GM19452 (cell line): ENCODE measurements around the gene WNT9B.

ENCODE experiments used
- ATAC-seq: cut with Tn5 transposase; IDR thresholded peaks from one replicate; pipeline ENCODE4 v1.9.1; 2021; ENCODE audit not compliant: unreplicated experiment

Gene WNT9B, protein sequence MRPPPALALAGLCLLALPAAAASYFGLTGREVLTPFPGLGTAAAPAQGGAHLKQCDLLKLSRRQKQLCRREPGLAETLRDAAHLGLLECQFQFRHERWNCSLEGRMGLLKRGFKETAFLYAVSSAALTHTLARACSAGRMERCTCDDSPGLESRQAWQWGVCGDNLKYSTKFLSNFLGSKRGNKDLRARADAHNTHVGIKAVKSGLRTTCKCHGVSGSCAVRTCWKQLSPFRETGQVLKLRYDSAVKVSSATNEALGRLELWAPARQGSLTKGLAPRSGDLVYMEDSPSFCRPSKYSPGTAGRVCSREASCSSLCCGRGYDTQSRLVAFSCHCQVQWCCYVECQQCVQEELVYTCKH

DNA sequence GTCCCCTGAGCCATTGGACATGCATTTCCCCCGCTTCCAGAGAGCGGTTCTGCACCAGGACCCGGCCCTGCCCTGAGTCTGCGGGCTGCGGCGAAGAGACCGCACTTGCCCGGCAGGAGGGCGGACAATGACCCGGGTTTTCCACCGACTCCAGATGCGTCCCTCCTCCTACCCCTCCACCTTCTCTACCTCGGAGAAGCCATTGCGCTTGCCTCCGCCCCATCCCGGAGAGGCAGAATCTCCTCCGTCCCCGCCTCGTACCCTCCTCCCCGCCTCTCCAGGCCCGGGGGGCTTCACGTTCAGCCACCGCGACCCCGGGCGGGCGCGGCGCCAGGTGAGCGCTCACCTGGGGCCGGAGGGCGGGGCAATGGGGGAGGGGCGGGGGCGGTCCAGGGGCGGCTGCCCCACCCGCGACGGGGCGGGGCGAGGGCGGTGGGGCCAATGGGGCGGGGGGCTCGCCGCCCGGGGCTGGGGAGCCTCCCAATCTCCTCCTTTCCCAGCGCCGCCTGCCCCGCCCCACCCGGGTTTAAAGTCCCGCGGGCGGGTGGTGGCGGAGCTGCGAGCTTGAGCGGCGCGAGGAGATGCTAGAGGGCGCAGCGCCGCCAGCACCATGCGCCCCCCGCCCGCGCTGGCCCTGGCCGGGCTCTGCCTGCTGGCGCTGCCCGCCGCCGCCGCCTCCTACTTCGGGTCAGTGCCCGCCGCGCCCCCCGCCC is at the start of gene WNT9B:
Gene WNT9B, plus strand, starts transcription at position 555 of the 713 bp plus-strand sequence. Its CDS starts 56 bp downstream, at position 611.
- no peak for ATAC-seq

DNA sequence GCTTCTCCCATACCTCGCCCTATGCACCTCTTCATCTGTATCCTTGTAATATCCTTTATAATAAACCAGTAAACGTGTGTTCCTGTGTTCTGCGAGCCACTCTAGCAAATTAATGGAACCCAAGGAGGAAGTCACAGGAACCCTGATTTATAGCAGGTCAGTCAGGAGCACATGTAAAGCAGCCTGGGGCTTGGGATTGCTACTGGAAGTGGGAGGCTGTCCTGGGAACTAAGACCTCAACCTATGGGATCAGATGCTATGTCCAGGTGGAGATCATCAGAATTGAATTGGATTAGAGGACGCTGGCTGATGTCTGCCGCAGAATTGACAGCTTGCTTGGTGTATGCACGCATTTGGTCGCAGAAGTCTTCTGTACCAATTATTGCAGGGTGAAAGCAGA is 48.6 kb upstream of the WNT9B start:
- ATAC-seq, result no peak

DNA sequence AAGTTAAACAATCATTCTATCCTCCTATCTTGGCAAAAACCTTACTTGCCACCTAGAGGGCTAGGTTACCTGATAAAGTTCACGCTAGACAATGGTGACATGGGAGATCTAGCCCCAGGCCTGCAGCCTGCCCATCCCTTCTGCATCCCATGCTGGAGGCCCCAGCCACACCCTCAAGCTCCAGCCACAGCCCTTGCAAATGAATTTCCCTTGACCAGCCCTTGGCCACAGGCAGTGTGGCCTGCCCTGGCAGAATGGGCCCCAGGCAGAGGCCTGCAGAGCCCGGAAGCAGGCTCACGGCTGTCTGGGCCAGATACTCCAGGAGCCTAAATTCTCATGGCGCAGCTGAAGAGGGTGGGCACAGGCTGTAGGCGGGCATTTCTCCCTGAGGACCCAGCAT is 47.8 kb upstream of the WNT9B start:
- ATAC-seq, result no peak

DNA sequence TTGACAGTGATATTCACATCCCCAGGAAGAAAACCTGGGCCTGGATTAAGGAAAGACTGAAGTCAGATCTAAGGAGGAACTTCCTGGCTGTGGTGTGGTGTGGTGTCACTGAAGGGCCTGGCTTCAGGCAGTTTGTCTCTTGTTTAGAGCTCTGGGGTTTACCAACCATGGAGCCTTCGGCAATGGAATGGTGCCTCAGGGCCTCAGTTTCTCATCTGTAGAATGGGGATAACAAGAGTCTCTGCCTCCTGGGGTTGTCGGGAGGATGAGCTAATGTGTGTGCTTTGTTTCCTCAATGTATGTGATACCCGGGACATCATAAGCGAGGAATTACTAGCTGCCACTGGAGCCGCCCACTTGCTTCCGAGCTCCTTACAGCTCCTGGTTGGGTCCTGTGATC is 45.6 kb upstream of the WNT9B start:
- no peak for ATAC-seq

DNA sequence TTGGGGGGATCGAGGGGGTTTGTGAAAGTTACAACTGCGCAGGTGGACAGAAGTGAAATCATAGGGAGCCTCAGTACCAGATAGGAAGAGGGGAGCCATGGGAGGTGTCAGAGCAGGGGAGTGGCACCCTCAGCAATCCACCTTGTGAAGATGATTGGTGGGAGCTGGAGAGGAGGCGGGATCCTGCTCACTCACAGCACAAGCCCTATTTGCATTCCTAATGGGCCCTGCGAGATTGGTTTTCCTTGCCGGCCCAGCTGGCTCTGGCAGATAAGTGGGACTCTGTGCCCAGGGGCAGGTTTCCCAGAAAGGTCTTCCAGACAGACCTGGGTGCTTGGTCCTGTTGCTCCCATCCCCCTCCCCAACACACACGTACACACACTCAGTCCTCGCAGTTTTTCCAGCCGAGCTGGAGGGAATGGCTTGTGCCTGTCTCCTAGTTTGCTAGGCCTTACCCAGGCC is 42.2 kb upstream of the WNT9B start:
- ATAC-seq, result no peak

DNA sequence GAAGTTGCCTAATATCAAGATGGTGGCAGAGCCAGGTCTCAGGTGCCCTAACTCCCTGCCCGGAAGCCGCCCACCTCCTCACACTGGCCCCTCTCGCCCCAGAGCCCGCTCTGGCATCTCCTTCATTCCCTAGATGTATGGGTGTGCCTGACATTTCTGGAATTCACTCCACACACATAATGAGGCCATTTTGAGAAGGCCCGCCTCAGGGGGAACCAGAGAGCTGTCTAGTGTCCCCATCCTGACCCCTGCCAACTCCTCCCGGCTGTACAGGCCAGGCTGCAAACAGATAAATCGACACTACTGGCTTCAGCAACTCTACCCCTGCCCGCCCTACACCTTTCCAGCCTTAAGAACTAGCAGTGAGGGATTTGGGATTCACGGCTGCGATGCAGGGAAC is 40.5 kb upstream of the WNT9B start:
- ATAC-seq, result no peak

DNA sequence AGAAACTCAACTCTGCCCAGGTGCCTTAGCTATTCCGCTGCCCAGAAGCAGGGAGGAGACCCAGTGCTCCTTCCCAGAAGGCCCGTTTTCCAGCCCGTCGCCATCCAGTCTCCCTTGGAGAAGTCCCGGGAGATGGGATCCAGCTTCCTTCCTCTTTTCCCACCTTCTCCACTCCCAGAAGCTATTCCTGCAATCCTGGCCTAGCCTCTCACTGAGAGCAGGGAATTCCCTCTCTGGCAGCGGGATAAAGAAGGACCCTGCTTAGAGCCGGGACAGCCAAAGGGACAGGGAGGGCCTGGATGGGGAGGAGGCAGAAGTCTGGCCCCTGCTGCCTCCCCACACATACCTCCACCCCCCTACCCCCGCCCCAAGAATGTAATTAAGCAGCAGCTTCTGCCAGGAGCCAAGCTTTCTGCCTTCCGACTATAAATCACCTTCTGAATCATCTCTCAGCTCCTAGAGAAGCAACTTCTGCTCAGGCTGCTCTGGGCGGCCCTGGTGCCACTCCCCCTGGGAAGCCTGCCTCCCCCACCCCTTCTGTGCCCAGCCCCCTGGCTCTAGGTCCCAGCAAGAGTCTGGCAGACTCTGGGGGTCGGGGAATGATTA is 39.3 kb upstream of the WNT9B start:
- no peak for ATAC-seq

DNA sequence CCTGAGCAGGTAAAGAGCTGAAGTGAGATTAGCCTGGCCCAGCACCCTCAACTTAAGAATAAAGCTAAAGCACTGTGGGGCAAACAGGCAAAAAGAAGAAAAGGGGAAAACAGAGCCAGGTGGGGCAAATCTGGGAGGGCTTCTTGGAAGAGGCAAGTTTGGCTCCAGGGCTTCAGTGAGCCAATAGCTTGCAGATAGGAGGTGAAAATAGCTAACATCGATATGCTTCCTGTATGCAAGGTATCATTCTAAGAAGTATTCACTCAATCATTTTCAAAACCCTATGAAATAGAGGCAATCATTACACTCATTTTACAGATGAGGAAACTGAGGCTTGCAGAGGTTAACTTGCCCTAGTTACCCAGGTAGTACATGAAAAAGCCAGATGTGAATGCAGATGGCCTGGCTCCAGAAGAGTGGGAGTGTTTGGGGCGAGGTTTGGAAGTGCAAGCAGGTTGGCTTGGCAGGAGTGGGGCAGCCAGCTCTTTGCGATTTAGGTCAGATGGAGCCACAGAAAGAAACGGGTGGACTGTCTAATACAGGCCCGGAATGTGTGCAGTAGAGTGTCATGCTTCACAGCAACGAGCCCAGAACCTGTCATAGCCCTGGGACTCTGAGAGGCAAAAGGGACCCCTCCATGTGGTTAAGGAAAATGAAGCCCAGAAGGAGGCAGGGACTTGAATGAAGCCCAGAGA is 38.6 kb upstream of the WNT9B start:
- ATAC-seq, result no peak

DNA sequence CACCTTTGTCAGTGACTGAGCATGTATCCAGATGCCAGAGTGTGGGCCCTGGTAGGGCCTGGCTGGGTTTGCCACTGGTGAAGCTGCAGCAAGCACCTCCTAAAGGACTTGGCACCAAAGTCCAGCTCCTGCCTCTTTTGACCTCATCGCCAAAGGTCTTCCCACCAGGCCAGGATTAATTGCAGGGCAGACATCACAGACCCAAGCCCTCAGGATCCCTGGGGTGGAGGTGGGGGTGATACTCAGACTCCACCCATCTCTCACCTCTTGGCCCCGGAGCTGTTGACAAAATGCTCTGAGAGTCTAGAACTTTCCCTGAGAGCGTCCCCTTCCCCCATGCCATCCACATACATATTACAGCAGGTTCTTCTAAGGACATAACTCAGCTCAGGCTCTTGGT is 37.5 kb upstream of the WNT9B start:
- ATAC-seq, result no peak

DNA sequence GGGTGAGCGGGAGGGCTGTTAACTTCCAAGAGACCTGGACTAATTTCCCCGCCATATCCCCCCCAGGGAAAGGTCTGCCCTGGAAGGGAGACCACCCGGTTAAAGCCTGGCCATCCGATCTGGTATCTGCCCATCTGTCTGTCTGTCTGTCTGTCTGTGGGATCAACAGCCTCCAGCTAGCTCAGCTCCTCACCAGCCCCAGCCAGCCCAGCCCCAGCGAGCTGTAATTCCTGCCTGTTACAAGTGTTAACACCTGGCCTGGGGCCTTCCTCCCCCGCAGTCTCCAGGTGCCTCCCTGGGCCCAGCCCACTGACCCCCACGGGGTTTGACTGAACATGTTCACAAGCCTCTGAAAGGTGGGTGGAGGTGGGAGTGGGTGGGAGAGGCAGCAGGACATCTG is 36.9 kb upstream of the WNT9B start:
- ATAC-seq, result no peak

DNA sequence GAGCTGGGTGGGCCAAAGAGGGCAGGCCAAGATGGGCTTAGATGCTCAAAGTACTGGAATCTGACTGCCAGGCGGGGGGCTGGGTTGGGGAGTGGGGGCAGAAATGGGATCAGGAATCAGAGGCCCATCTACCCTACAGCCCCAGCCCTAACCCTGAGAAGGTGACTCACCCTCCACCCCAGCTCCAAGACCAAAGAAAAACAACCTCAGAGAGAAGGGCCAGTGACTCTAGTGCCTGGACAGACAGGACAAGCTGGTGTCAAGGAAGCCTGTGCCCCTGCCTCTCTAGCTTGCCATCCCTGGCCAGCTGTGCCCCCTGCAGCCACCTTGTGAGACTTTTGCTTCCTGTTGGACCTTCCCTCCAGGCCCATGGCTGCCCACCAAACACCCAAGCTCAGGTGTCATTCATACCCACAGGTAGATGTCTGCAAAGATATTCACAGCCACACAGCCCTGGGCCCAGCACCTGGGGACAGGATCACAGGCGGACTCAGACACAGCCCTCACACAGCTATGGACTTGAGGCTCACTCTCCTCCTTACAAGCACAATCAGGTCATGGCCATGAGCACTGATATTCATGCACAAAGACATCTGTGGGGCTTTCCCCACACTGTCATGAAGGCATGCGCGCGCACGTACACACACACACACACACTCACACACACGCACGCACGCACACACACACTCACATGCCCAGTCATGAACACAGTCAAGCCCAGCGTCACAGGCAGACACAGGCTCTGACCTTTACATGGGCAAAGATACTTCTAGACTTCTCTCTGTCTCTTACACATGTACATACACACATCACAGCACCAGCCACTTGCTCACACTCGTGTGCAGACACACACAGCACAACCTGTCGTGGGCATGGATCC is 35.7 kb upstream of the WNT9B start:
- no peak for ATAC-seq

DNA sequence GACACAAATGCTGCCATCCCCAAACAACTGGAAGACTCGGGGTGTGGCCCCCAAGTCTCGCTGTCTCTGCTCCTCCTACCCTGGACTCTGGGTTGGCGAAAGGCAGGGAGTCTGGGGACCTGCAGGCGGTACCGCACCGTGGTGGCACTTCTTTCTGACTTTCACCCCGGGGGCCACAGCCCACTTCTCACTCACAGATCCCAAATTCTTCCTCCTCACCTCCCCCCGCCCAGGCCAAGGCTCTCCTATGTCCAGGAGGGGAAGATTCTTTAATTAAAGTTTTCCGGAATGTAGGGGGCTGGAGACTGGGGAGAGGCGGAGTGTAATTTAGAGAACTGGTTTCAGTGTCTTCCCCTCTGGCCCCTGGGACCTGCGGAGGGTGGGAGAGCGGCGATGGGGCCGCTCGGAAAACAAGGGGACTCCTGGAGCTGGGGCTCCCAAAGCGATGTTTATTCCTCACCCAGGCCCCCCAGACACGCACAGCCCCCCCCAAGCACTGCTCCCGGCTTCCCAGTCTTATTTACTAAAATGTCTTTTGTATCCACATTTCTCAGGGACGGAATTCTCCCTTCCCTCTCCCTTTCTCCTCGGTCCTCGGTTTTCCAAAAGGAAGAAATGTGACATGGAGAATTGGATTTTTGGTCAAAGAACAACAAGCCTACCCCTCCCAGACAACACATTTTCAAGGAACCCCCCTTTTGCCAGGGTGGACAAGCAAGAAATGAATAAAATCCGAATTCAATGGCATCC is 34.1 kb upstream of the WNT9B start:
- ATAC-seq, result no peak

DNA sequence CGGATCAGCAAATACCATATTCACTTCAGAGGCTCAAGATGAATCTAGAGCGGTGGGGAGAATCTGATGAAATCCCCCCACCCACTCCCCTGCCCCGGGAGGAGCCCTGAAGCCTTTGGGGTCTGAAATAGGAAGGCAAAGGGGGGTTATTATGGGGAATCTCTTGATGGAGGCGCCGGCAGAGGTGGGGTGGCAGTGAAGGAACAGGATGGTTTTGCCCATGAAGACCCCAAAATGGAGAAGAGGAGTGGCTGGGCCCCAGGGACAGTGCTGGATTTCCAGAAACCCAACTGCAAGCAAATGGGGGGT is 33.5 kb upstream of the WNT9B start:
- no peak for ATAC-seq

DNA sequence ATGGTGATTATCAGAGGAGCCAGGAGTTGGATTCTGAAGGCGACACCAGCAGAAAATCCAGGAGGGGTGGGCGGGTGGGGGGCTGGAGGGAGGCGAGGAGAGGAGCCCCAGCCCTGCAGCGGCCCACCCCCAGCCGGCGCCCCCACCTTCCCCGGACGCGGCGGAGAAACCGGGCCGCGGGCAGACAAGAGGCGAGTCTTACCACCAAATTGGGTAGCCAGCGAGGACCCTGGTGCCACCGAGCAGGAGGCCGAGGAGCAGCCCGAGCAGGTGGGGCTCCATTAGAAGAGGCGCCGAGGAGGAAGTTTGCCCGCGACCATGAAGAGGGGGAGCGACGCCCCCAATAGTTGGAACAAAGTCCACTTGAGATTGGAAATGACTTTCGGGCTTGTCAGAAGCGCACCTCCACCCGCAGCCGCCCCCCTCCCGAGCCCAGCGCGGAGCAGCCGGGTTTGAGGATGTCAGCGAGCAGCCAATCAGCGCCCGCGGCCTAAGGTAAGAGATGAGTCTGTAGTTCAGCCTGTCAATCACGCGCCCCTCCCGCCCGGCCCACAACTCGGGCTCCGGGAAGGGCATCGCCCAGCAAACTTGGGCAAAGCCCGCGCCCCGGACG is 33.0 kb upstream of the WNT9B start, which contains the start of gene WNT3:
Gene WNT3, minus strand, starts transcription at position 377 of the 613 bp plus-strand sequence. Its CDS starts 95 bp downstream, at position 282.
- no peak for ATAC-seq

DNA sequence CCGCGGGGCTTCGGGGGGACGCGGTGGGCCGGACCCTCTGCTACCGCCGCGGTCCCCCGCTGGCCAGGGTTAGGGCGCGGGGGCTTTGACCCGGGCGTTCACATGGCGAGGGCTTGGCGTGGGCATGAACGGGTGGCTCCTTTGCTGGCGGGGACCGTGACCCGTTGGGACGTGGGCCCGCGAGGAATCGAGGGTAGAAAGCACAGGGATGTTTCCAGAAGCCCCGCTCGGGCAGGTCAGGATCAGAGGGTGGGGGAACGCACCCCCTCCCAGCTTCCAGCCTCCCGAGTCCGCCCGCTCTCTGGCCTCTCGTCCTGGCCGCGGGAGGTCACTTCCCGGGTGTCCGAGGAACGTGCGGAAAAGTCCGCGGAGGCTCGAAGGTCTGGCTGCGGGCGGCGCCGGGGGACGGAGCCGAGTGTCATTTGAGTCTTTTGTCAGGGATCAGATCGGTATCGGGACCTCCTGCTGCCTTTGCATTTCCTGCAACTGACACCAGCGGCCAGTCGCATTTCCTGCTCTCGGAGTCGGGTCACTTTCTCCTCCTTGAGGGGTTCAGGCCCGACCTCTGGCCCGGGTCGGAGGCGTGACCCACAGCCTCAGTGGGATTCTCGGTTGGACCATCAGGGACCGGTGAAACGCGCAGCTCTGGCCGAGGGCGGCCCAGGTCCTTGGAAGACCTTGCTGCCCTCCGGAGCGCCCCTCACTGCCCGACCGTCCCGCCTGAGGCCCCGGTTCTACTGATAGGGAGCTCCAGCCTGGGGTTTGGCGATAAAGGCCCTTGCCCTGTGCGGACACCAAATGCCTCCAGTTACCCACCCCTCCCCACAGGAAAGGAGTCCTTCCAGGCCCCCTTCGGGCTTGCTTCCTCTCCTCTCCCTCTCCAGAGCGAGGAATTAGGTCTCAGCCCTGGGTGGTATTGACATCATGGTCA is 32.2 kb upstream of the WNT9B start:
- ATAC-seq, result no peak

DNA sequence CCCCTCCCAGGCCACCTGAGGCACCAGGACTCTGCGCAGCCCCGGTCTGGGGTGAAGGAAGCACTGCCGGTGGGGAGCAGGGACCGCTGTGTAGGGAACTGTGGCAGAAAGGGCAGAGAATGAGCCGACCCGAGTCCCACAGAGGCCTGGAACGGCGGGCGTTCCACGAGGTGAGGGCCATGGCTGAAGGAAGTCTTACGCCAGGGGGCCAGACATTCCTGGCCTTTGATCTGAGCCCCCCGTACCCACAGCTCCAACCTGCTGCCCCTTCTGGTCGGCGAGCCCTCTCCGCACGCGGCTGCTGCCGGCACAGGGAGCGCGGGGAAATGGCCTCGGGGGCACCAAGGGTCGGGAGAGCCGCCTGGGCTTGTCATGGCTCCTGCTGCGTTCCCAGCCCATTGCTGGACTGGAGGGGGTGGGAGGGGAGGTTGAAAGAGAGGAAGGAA is 31.5 kb upstream of the WNT9B start:
- no peak for ATAC-seq

DNA sequence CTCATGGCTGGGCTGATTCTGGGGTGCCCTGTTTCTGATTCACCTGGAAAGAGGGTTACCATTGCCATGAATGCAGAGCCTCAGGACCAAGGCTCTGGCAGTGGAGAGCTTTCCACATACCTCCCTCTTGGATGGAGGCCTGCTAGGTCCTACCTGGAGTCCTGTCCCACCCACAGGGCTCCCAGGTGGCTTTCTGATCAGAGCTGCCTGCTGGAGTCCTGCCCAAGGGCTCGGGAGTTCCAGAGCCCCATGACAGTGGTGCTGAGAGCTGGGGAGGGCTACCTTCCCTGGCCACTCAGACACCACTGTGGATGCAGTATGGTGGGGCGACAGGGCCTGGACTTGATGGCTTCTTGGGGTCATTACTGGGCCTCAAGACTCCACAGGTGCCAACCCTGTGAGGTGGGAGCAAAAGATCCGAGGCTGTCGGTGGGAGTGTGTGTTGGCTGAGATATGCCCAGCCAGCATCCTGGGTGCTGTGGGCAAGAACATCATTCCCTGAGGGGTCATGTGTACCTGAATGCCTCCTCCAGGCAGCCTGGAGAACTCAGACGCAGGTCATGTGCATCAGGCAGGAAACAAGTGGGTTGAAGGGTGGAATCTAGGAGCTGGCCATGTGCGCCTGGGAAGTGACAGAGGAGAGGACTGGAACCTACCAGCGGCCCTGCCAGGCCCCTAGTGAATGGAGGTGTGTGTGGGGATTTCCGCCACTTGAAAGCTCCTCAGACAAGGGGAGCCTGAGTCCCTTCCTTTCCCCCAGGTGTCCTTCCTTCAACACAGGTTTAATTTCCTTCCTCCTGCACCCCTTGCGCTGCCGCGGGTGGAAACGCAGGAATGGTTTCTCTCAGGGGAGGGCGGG is 30.6 kb upstream of the WNT9B start:
- no peak for ATAC-seq
